Measurements from ENCODE around the gene ARL4C.

Gene ARL4C

DNA sequence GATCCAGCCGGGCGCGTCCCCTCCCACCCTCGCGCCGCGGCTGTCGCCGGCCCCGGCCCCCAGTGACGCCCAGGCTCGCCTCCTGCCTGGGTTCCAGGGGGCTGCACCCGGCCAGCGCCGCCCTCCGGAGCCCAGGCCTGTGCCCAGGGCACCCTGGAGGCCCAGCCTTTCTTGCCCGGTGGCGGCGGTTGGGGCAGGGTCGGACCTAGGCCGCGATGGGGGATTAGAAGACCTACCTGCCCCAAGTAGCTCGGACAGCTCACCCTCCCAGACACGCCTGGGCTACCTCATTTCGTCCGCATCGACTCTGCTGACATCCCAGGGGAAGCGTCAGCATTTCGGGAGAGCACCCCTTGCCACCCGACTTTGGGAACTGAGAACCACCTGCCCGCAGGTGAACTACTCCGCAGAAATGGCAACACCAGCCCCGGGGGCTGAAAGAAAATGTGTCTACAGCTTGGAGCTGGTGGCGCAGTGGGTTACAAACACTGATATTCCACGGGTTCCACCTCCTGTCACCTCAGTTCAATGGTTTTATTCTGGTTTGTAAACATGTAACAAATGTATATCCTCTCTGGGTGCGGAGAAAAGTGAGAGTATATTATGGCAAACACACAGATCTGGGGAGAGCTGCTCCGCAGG lies 834 bp upstream of the ARL4C start:
- no peak for DNase-seq

DNA sequence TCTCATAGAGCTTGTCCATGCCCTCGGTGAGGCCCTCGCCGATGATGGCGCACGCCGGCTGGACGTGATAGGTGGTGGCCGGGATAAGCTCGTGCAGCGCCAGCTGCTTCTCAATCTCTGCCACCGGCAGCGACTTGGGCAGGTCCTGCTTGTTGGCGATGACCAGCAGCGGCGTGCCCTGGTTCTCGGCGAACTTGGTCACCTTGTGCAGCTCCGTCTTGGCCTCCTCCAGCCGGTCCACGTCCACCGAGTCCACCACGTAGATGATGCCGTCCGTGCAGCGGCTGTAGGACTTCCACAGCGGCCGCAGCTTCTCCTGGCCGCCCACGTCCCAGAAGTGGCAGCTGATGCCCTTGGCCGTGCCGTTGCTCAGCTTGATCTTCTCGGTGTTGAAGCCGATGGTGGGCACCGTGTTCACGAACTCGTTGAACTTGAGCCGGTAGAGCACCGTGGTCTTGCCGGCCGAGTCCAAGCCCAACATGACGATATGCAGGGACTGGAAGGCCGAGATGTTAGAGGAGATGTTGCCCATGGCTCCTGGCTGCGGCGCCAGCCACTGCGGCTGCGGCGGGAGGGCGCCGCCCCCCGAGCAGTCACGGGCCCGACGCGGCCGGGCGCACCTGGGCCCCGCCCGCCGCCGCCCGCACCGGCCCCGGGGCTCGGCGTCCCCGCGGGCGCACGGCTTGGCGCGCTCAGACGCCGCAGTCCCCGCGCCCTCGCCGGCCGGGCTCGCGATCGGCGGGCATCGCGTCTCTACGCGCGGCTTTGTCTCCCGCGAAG lies 636 bp downstream of the ARL4C start:
- DNase-seq, result peak; percentile 62

DNA sequence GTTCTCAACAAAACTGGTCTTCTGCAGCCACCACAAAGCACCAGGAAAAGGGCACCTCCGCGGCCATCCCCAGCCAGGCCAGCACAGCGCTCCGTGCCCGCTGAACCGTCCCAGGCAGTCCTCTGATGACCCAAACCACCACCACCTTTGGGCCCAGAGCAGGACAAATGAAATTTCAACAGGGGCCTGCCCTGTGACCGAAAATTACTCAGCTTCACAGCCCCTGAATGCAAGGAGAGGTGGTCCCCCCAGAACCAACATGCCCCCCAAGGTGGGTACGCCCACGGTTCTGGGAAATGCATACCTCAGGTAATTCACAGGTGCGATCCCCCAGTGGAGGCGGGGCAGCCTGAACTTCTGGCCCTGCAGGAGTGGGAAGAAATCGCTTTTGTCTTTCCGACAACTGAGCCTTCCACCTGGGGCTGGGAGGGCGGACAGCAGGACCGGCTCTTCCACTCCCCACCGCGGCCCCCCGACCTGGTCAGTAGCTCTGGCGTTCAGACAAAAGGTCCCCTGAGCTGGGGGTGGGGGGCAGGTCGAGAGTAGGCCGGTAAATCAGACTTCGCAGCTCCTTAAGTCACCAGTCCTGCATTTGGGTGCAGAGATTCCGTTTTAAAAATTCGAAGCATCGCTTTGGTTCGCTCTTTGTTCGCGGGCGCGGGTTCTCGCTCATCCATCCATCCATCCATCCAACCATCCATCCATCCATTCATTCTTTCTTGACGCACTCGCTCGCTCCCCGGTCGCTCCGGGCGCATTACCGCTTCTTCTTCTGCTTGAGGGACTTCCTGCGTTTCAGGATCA lies 1.4 kb downstream of the ARL4C start:
- no peak for DNase-seq

DNA sequence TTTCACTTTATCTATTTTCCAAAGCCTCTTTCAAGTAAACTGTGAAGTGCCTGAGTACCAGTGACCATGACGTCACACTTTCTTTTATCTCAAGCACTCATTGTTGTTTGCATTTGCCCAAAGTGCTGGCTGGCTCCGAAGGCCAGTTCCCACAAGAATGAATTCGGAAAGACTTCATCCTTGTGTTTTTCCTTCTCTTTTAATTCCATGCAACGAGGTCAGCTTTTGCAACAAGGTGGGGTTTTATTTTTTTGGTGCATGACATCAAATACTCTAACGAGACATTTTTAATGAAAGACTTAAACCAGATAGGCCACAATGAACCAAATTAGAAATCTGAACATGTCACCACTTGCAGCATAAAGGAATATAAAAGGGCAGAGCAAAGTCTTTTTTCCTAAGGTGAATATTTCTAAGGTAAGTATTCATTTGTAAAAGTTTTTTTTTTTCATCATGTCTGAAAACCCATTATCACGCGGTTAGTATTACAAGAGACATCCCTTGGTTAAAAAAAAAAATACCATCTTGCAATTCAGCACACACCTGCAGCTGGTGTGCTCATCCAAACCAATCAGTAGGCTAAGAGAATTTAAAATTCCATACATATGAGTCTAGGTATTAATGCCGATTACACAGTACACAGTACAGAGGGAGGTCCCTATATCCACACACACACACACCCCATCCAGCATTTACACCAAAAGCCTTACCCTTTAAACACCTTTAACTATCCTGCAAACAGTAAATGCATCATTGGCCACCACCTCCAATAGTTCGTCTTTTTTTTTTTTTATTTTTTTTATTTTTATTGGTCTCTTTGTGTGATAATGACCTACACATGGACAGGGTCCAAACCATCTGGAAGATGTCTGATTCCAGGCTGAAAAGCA lies 2.3 kb downstream of the ARL4C start:
- DNase-seq, result peak; percentile 68

DNA sequence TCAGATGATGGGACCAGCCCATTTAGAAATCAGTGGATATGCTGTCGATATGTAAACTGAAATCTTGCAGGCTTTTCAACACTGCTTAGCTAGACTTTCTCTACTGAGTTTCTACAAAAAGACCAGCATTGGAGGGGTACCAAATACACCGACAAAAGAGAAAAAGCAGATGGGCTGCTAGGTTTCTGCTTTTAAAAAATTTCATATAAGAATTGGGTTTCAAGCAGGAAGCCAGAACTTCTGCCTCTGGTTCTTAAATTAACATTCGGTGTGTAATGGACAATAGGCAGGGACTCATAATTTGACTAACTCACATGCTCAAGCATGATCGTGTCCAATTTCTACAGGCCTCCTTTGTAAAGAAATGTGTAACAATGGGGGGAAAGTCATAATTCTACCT lies 3.1 kb downstream of the ARL4C start:
- no peak for DNase-seq

DNA sequence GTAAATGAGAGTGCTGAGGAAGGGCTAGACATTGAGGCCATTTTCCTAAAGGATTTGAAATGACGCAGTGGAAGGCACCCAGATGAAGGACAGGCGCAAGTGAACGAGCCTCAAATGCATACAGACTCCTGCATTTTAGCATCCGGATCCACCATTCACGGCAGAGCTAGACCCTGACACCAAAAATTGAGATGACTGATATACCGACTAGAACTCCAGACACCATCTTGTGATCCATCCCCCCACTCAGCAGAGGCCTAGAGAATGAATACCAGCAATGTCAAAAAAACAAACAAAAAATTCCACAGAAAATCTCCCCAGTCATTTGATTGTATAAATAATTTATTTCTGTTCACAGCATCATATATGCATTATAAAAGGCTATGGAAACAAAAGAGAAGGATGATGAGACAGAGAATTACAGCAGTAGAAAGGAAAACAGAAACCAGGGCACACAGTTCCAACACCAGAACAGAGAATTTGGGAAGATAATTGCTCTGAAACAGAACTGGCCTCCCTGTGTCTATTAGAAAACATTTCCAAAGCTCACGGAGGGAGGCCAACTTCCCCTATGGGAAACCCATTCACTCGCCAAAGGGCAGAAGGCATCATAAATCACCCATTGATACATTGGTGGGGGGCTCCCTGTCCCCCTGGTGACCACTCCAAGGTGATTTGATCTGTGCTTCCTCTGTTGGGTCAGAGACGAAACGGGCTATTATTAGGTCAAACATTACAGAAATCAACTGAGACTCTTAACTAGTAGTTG lies 4.0 kb downstream of the ARL4C start:
- DNase-seq, result peak; percentile 58

DNA sequence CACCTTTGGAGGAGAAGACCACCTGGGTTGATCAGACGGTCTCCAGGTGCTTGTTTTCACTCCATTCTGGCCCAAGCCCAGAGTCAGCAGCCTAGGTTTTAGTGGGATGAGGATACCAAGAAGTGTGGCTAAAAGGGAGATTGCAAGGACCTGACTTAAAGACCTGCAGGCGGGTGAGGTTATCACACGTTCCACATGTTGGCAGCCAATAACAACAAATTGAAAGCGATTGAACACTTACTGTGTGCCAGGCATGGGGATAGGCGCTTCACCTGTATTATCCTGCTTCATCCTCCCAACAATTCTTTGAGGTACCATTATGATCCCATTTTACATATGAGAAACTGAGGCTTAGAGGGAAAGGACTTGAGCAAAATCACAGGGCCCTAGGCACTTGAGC lies 5.0 kb downstream of the ARL4C start:
- DNase-seq, result no peak

DNA sequence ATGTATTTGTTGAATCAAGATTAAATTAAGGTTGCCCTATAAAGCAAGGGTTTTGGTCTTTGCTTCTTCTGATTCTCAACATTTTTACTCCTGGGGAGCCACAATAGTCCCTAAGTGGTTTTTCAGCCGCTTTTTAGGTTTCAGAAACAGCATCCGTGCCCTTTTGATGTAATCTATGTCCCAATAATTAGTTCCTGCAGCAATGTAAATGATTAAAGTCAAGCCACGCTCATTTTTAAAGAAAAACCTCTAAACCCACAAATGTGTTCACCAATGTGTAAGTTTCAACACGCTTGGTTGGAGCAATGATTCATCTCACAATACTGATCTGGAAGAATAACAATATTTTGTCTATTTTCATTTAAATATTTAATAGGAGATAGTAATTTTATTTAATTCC lies 5.6 kb downstream of the ARL4C start:
- no peak for DNase-seq

DNA sequence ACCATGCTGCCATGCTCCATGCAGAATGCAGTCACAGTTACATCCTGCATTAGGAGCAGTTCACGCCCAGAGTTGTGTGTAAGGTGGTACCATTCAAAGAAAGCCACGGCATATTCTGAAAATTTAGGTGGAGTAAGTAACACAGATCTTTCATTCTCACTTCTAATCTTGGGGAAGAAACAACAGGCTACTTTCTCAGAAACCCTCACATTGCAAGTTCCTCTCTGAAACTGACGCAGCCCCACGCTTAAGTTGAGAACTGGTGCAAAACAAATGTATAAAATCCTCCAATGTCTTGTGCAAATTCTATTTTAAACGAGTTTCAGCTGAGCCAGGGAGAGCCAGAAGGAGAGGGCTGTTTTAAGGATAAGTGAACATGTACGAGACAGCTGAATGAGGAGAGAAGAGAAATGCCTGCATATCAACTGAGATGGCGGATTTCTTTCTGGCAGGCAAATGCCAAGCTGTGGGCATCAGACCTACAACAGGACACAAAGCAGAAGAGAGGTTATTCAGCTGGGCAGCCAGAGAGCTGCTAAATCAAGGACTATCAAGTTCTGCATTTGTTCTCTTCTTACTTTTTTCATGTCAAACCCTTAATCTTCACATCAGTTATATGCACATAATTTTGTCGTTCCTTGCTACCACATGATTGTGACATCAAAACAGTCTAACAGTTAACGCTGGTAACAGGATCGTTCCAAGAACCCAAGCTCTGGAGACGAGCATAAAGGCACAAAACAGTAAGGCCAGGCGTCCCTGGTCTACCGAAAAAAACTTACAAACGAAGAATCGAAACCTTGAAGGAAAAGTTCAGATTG lies 6.4 kb downstream of the ARL4C start:
- DNase-seq, result no peak

DNA sequence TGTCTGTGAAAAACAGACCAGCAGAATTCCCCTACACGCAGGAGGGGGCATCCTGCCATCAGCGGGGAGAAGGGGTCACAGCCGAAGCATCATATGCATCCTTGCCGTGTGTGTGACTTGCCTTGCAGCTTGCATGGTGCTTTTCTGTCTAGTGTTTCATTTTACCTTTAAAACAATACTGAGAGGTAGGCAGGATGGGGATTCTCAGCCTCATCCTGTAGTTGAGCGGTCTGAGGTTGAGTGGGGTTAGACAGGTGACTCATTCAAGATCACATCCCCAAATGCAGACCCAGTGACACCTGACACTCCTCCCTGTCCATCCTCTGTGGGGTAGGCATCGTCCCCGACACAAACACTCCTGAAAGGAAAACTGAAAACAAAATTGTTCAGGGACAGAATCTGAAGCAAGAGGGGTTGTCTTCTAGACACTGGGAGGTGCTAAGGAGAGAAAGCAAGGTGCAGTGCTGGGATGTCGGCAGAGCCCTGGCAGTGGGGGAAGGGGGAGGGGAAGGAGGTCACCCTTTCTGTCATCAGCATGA lies 7.9 kb downstream of the ARL4C start:
- DNase-seq, result no peak

DNA sequence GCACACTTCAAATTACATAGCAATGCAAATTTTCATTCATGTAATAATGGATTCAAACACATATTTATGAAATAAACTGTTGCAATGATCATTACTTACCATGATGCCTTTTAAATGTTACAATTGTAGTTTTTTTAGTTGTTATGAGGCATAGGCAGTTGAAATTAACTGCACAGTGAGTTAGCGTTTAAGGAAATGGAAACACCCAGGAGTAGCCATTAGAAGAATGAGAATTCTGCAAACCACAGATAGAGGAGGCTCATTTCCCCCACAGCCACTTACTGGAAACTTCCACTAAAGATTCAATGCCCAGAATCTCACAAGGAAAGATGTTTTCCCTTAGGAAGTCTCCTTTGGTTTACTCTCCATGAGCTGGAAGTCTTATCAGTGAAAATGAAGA lies 8.4 kb downstream of the ARL4C start:
- DNase-seq, result no peak

DNA sequence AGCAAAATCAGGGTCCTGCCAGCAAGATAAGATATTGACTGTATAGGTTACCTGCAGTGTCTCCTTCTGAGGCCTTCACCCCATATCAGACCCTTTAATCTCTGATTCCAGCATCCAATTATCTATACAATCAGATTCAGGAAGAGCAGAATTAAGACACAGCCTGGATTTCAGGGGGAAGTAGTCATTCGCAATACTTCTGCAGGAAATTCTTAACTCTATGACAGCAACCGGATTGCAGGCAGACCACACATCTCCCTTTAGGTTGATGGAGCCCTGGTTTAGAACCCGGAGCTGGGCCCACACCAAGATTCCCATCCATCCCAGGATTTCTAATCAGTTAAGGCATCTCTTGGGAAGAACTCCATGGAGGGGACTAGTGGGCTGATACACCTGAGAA lies 9.5 kb downstream of the ARL4C start:
- no peak for DNase-seq

DNA sequence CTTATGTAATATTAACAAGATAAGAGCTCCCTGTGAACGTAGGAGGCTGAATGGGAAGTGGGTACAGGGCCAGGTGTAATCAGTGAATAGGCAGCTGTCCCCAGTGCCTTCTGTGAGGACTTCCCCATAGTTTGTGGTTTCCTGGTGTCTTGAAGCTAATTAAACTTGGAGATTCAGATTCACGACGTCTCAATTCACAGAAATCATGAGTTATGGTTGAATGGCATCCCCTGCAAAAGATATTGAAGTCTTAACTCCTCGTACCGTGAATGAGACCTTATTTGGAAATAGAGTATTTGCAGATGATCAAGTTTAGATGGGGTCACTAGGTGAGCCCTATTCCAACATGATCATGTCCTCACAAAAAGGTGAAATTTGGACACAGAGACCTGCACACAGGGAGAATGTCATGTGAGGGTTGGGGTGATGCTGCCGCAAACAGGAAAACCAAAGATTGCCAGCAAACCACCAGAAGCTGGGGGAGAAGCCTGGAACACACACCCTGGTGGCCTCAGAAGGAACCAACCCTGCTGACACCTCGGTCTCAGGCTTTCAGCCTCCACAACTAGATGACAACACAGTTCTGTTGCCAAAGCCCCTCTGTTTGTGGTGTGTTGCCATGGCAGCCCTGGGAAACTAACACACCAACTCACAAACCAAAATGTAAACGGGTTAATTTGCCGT lies 13.2 kb downstream of the ARL4C start:
- DNase-seq, result no peak

DNA sequence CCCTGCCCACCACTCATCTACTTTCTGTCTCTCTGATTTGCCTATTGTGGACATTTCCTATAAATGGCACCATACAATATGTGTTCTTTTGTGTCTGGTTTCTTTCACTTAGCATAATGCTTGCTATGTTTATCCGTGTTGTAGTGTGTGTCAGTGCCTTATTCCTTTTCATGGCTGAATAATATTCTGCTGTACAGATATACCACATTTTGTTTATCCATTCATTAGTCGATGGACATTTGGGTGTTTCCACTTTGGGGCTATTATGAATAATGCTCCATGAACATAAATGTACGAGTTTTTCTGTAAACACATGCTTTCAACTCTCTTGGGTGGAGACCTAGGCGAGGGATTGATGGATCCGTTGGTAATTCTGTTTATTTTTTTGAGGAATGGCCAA lies 15.6 kb downstream of the ARL4C start:
- DNase-seq, result no peak

DNA sequence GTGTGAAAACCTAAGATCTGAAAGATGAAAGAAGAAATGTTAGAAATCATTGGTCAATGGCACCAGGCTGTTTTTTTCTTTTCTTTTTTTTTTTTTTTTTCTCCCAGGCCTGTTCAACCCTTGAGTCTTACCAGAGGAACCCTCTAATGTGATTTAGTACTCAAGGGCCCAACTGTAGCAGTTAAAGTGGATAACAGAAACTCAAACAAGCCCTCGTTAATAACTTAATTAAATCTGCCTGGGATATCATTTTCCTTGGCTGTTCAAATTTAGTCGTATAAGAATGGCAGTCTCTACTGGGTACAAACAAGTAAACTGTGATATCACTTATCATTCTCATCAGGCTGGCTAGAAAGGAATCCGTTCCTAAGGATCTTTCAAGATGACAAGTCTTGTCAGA lies 16.5 kb downstream of the ARL4C start:
- no peak for DNase-seq

DNA sequence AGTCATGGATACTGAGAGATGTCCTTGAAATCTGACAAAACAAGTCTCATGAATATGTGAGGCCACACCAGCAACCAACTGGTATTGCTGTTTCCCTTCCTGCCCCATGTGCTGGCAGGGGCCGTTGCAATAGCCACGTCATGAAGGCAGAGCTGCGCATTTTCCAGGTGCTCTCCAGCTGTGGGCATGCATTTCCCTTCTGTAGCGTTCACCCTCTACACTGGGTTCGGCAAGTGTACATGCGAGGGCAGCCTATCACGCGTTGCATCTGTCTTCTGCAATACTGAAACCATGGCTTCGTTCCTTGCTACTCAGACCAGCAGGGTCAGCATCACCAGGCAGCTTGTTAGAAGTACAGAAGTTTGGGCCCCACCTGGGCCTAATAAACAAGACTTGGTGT lies 17.4 kb downstream of the ARL4C start:
- DNase-seq, result no peak

DNA sequence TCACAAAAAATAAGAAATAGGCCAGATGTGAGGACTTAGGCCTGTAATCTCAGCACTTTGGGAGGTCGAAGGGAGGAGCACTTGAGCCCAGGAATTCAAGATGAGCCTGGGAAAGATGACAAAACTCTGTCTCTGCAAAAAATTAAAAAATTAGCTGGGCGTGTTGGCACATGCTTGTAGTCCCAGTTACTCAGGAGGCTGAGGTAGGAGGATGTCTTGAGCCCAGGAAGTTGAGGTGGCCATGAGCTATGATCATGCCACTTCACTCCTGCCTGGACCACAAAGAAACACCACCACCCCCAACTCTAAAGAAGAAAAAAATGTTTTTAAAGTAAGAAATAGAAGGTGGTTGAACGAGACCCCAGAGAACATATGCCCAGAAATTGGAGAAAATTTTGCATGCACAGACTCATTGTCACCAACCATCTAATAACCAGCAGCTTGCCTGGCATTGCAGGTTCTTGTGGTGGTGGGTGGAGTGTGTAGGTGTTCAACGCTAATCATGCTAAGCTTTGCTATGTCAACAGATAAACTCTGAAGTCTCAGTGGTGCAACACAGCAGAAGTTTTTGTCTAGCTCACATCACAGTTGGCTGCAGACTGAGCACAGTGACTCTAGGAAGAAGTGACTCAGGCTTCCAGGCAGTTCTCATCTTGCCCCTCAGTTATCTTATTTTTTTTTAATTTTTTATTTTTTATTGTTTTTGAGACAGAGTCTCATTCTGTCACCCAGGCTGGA lies 18.6 kb downstream of the ARL4C start:
- DNase-seq, result peak; percentile 37

DNA sequence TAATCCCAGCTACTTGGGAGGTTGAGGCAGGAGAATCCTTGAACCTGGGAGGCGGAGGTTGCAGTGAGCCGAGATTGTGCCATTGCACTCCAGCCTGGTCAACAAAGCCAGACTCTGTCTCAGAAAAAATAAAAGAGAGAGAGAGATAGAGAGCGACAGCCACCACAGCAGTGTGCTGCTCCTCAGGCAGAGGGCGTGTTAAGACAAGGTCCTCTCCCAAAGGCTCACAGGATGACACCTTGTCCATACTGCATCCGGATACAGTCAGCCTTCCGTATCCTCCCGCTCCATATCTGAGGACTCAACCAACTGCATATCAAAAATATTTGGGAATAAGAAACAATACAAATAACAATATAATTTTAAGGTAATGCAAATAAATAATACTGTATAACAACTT lies 20.1 kb downstream of the ARL4C start:
- DNase-seq, result no peak

DNA sequence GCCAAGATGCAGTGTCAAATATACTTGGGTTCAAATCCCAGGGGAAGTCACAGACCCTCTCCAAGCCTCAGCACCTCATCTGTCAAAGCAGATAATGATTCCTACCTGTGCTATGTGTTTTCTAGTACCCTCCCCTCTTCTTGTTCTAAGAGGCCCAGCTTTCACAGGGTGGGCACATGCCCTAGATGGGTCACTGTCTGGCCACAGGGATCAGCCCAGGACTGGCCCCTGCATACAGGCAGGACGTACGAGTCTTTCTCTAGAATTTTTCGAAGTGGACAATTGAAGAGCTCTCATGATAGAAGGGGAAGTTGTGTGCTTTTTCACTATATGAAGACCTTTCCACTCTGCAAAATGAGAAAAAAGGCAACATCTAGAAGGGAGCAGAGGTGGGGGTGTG lies 22.2 kb downstream of the ARL4C start:
- DNase-seq, result no peak

All from fibroblast of skin of back (primary cell).